K562 (cell line): ENCODE data around the gene IL20. TPM values are rescaled to one million over a fixed set of nuclear protein-coding genes. Genes with fewer than 3 reads are reported as not detected.

Experiments used
- E2F8 ChIP-seq: fragments of 450-650 bp; IDR thresholded peaks from 2 replicates; pipeline ENCODE4 v1.7.1; 2018; ENCODE audit warnings: mild to moderate bottlenecking, low read depth; ENCODE audit not compliant: partially characterized antibody
- EP400 ChIP-seq: fragments of 450-650 bp; IDR thresholded peaks from 2 replicates; pipeline ENCODE4 v1.6.1; 2017; ENCODE audit warnings: antibody characterized with exemption, mild to moderate bottlenecking, moderate library complexity
- FOXK1 ChIP-seq: sonication (generic); formaldehyde crosslinking; IDR thresholded peaks from 2 replicates; pipeline ENCODE4 v1.8.0; 2022; ENCODE audit warnings: missing genetic modification reagents, mild to moderate bottlenecking, borderline replicate concordance
- GTF2B ChIP-seq: IDR thresholded peaks from 2 replicates; pipeline ENCODE4 v1.6.1; 2011; ENCODE audit not compliant: insufficient read length; ENCODE audit errors: extremely low read depth
- JUN ChIP-seq, 2 experiments: sonication (generic) in 1 of 2; formaldehyde crosslinking in 1 of 2; IDR thresholded peaks; 2 replicates each; pipeline versions ENCODE4 v1.6.1 to v1.8.0; 2012 to 2022; ENCODE audit warnings: borderline replicate concordance in 2 of 2, mild to moderate bottlenecking in 2 of 2, improper control_type of control experiment in 1 of 2, low read depth in 1 of 2, low read length in 1 of 2, missing genetic modification reagents in 1 of 2
- KLF1 ChIP-seq: fragments of 450-650 bp; IDR thresholded peaks from 2 replicates; pipeline ENCODE4 v1.6.1; 2016; ENCODE audit warnings: missing genetic modification characterization, missing compliant biosample characterization
- L3MBTL2 ChIP-seq: fragments of 450-650 bp; IDR thresholded peaks from 2 replicates; pipeline ENCODE4 v1.6.1; 2016; ENCODE audit warnings: mild to moderate bottlenecking, moderate library complexity
- LCOR ChIP-seq: sonication (generic); formaldehyde crosslinking; IDR thresholded peaks from 2 replicates; pipeline ENCODE4 v1.8.0; 2022; ENCODE audit warnings: mild to moderate bottlenecking, missing genetic modification reagents
- NBN ChIP-seq: fragments of 450-650 bp; IDR thresholded peaks from 2 replicates; pipeline ENCODE4 v1.6.1; 2016; ENCODE audit warnings: low read depth, mild to moderate bottlenecking
- polyA plus RNA-seq, 8 experiments: library from polyadenylated mRNA; depleted of rRNA in 4 of 8; stranded (reverse) in 5 of 8; unstranded in 3 of 8; fragments of >200 nt; fragmentation: Nextera tagmentation in 2 of 8; fragmentation: Illumina TruSeq in 1 of 8; extraction: Ambion mirVana in 2 of 8; extraction: Trizol in 1 of 8; gene quantifications; 2 replicates each; pipeline versions ENCODE4 v1.2.1 to v1.2.3, GENCODE V29; 2011 to 2014; ENCODE audit warnings: inconsistent platforms in 1 of 8, missing spikeins in 1 of 8
- total RNA-seq, 7 experiments: library from RNA; depleted of rRNA in 6 of 7; stranded (reverse); fragments of >200 nt in 6 of 7; fragmentation: Illumina TruSeq in 2 of 7; extraction: Trizol in 2 of 7; gene quantifications; 2 replicates each; pipeline versions ENCODE4 v1.2.1 to v1.2.3, GENCODE V29; 2011 to 2021; ENCODE audit warnings: low replicate concordance in 1 of 7

Gene IL20
- total and polyA plus RNA-seq, 9 of the 15 experiments (the other 6 are each of a cell fraction or from before 2014, with no cell fraction given): not detected

DNA sequence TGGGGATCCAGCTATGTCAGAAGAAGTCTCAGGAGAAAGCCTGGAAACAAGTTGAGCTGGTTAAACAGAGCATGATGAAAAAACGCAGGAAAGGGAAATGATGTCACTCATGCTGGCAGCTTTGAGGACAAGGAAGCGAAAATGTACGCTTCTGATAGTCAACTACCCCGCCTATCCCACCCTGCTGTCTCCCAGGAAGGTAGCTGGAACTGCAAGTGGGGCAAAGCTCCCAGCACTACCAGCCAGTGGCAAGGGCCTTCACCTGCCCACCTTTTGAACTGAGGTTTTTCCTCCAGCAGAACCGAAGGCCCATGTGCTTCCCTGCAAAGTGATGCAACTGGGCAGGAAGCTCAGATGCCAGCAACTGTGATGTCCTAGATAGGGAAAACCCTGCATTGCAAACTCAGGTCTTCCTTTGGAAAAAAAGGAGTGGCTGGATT, 6.3 kb upstream of the IL20 start (continued):
- TF ChIP-seq KLF1: no peak
- no peak for TF ChIP-seq GTF2B
- TF ChIP-seq E2F8: no peak
- TF ChIP-seq LCOR: no peak
- TF ChIP-seq JUN (IDR thresholded peaks at IDR 0.05; ENCODE audit: borderline replicate concordance, low read depth, low read length): no peak
- TF ChIP-seq JUN (CRISPR knock-in tag; IDR thresholded peaks at IDR 0.05; ENCODE audit: borderline replicate concordance): no peak
- no peak for TF ChIP-seq NBN
- peak; percentile 63 for TF ChIP-seq EP400
- no peak for TF ChIP-seq FOXK1 (CRISPR knock-in tag)
- TF ChIP-seq L3MBTL2: 0 out of 2 replicates have a peak, but pooled peaks have one; percentile 29
- TF ChIP-seq, all 486 proteins: peak for 9
